Measurements from ENCODE around the gene VTI1B.
A peak's percentile ranks its signal among the peaks of the same experiment; 100 is the strongest.
"Not testable (repeated sequence)": the region's sequence is repeated elsewhere in the genome, so short reads cannot be mapped to it uniquely, and the experiment has no call there.

Gene VTI1B

GRCh38 chr14:67626131-67626530 lies 48.3 kb downstream of the VTI1B start:
- DNase-seq, result not testable (repeated sequence)

DNA sequence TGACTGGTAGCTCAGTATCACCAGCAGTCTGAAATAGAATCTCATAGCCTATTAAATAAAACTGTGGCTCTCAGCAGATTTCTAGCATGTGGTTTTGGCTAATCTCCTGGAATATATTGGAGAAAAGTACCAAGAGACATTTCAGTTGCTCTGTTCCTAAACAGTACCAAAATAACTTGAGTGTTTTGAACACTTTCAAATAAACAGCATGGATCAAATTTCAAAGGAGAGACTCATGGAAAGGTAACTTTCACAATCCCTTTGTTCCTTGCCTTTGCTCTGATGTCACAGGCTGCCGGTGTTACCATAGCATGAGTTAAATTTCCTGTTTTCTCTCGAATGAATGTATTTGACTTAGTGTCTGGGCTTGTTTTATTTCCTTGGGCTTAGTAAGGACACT lies 51.3 kb downstream of the VTI1B start:
- no peak for DNase-seq

GRCh38 chr14:67622675-67623074 lies 51.8 kb downstream of the VTI1B start:
- no peak for DNase-seq

- DNase-seq, result peak; percentile 46
Observed at GRCh38 chr14:67620217-67620785, 54.1 kb downstream of the VTI1B start.

DNA sequence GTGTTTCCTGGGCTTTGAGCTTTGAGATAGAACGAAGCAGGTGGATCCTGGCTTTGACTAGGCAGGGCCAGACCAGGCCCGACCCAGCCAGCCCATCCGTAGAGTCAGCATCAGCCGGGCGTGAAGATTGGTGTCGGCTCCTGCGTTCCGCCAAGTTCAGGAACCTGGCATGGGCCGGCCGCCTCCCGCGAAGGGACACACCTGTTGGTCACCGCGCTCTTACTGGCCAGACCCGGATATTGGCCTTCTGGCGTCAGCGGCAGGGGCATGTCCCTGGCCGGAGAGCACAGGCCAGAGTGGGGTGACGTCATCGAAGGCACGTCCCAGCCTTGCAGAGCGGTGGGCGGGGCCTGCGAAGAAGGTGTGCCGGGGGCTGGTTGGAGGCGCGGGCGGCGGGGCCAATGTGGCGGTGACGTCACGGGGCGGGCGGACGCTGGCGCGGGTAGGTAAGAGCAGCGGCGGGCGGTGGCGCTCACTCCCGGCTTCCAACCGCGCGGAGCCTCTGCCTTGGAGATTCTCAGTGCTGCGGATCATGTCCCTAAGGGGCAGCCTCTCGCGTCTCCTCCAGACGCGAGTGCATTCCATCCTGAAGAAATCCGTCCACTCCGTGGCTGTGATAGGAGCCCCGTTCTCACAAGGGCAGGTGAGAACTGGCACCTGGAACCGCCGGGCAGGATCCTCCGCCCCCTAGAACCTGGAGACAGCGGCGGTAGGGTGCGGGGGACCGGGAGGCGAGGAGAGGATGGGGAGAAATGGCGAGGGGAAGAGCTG lies 54.8 kb downstream of the VTI1B start, which contains the start of gene ARG2:
Gene ARG2 (plus strand): TSS at position 475 of the 771 bp plus-strand sequence. CDS start 58 bp downstream, at position 533.
- peak; percentile 98 for DNase-seq

- DNase-seq, result peak; percentile 57
Observed at GRCh38 chr14:67618617-67619063, 55.8 kb downstream of the VTI1B start.

DNA sequence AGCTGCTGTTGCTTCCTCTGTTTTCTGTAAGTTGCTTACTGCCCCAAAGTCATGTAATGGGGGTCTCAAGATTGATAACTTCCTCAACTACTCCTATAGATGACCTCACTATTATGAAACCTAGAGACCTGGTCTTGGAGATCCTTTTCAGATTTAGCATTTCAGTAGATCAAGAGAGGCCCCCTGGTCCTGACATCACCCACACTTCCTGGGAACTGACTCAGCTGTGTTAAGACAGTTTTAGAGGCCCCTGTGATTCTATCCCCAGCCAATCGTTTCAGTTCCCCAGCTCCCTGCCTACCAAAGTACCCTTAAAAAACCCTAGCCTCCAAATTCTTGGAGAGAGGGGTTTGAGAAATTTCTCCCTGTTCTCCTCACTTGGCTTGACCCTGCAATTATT lies 63.9 kb downstream of the VTI1B start:
- DNase-seq, result no peak

DNA sequence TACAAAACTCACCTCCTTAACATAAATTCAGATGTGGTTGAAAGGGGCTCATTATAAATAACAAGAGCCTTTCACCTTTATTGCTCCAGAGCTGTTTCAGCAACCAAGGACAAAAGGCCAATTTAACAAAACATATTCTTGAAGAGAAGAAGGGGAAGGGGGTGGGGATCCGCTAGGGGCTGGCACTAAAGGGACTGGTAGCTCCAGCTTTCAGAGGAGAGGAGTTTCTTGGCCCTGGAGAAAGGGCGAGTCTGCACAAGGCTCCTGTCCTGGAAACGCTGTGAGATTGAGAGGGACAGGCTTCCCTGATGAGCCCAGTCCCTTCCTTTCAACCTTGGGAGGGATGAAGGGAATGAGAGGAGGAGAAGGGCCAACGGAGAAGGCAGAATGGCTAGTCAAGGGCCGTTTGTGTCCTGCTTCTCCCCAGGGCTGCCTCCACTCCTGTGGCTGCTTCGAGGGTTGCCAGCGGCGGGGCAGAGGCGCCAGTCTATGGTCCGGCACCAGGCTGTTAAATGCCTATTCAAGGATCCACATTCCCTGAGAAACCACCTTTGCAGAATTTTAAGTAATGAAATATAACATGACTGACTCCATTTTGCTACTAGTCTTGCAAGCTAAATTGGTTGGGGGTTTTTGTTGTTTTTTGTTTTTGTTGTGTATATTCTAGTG lies 64.7 kb downstream of the VTI1B start:
- DNase-seq, result no peak

GRCh38 chr14:67607646-67608045 lies 66.8 kb downstream of the VTI1B start:
- DNase-seq, result no peak

- DNase-seq, result no peak
Observed at GRCh38 chr14:67602995-67603545, 71.4 kb downstream of the VTI1B start.

- no peak for DNase-seq
Observed at GRCh38 chr14:67602076-67602475, 72.4 kb downstream of the VTI1B start.

- DNase-seq, result not testable (repeated sequence)
Observed at GRCh38 chr14:67600562-67600974, 73.9 kb downstream of the VTI1B start.

DNA sequence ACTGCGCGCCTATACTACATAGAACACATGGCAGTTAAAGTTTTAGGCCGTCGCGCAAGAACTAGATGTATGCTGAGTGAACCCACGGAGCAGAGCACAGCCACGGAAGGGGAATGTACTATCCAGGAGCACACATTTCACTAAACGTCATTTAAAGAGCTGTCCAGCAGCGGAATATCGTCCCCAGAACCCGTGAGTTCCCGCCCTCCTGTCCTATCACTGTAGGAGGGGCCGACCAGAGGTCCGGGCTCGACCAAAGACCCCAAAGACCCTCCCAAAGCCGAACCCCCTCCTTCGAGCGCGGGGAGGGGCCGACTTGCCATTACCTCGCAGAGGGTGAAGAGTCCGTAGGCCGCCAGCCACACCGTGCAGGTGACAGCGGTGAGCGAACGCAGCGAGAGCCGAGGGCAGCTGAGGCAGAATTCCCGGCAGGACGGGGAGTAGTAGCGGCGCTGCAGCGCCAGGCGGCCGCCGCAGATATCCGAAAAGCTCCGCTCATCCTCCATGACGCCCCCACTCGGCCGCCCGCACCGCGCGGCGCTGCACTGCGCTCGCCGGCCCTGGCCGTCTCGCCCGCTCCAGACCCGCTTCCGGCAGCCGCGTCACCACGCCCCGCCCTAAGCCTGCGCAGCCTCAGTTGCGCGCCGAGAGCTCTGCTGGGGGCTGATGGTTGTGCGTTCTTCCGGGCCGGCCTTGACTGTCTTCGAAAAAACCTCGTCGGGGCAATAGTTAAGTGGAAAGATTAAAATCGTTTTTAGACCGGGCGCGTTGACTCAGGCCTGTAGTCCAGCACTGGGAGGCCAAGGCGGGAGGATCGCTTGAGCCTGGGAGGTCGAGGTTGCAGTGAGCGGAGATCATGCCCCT lies 74.5 kb downstream of the VTI1B start, which contains the start of gene PIGH:
Gene PIGH (minus strand): TSS at position 571 of the 864 bp plus-strand sequence. CDS start 65 bp downstream, at position 506.
- peak; percentile 84 for DNase-seq

Data from NCI-H1105 (cell line).